HepG2 (cell line): ENCODE data around the gene RSBN1L. TPM values are rescaled to one million over a fixed set of nuclear protein-coding genes. Genes with fewer than 3 reads are reported as not detected.

Experiments
- ATAC-seq: fragments of 200-7000 bp; cut with Tn5 transposase; 3 replicates; pipeline ENCODE4 v1.9.1; 2020; ENCODE audit warnings: mild to moderate bottlenecking, moderate library complexity
- BruUV-seq: library from RNA; stranded (reverse); fragments of 400-500 nt; replicated peaks from 2 replicates; lab custom pipeline; 2021; lab: Mats Ljungman, UMichigan
- CTCF ChIA-PET: fragments of 300-600 bp; formaldehyde crosslinking; extraction: SDS; loops from one replicate; lab custom pipeline; 2021; ENCODE audit warnings: low total read pairs, inconsistent platforms, low intra/inter-chr PET ratio; lab: Yijun Ruan, JAX
- POLR2A ChIA-PET: fragments of 350-600 bp; sonication (Branson Sonifier 250); formaldehyde crosslinking; loops from one replicate; lab custom pipeline; 2020; ENCODE audit warnings: antibody characterized with exemption, inconsistent platforms; lab: Yijun Ruan, JAX
- DNase-seq: peaks from one replicate; pipeline ENCODE4 v3.0.0-alpha.2; 2015; ENCODE audit warnings: low spot score
- FAIRE-seq: peaks from 3 replicates; lab custom pipeline; 2011; peaks lifted over from hg19 to GRCh38; lab: Jason Lieb, UNC
- H2AFZ ChIP-seq: one replicate; pipeline ENCODE4 v1.6.1; 2011; ENCODE audit warnings: low read length, inconsistent platforms
- H3K27ac ChIP-seq: fragments of 300-600 bp; 3 replicates; pipeline ENCODE4 v1.8.0; 2011; ENCODE audit warnings: mixed run types, mild to moderate bottlenecking, mixed read lengths, low read length, inconsistent platforms; ENCODE audit not compliant: insufficient read depth; ENCODE audit errors: extremely low read length
- H3K27me3 ChIP-seq, 2 experiments: fragments of 200-600 bp in 1 of 2; 2 replicates in 1 of 2; 3 replicates in 1 of 2; pipeline versions ENCODE4 v1.6.0 to v1.8.0; 2011; ENCODE audit warnings: low read length in 2 of 2, mild to moderate bottlenecking in 2 of 2, moderate library complexity in 2 of 2, inconsistent platforms in 1 of 2; ENCODE audit not compliant: insufficient read depth in 2 of 2, control insufficient read depth in 1 of 2
- H3K36me3 ChIP-seq, 2 experiments: fragments of 200-600 bp in 1 of 2; replicated peaks in 1 of 2; 2 replicates in 1 of 2; 3 replicates in 1 of 2; pipeline versions ENCODE4 v1.5.1 to v1.8.0; 2011; ENCODE audit warnings: low read length in 2 of 2, inconsistent platforms in 1 of 2; ENCODE audit not compliant: insufficient read depth in 2 of 2, control insufficient read depth in 1 of 2
- H3K4me1 ChIP-seq: 2 replicates; pipeline ENCODE4 v1.5.1; 2012; ENCODE audit warnings: low read length, inconsistent platforms; ENCODE audit not compliant: insufficient read depth
- H3K4me2 ChIP-seq: 2 replicates; pipeline ENCODE4 v1.6.0; 2011; ENCODE audit warnings: low read depth, low read length, inconsistent platforms
- H3K4me3 ChIP-seq, 3 experiments: fragments of 200-600 bp in 1 of 3; sonication (generic), shearing (Covaris generic) in 1 of 3; replicated peaks in 1 of 3; 2 replicates each; pipeline ENCODE4 v1.5.1; 2011 to 2016; ENCODE audit warnings: low read length in 3 of 3, inconsistent platforms in 2 of 3, low read depth in 2 of 3, mild to moderate bottlenecking in 2 of 3, control low read depth in 1 of 3, mixed read lengths in 1 of 3; ENCODE audit not compliant: insufficient read depth in 1 of 3
- H3K79me2 ChIP-seq: one replicate; pipeline ENCODE4 v1.6.1; 2011; ENCODE audit warnings: low read length, inconsistent platforms; ENCODE audit not compliant: insufficient read depth
- H3K9ac ChIP-seq: 2 replicates; pipeline ENCODE4 v1.6.0; 2011; ENCODE audit warnings: mild to moderate bottlenecking, low read depth, low read length, inconsistent platforms; ENCODE audit not compliant: insufficient read depth
- H3K9me3 ChIP-seq: 2 replicates; pipeline ENCODE4 v1.5.1; 2012; ENCODE audit warnings: mild to moderate bottlenecking, low read length
- H4K20me1 ChIP-seq: 2 replicates; pipeline ENCODE4 v1.6.0; 2011; ENCODE audit warnings: inconsistent platforms, mild to moderate bottlenecking, low read length, moderate library complexity; ENCODE audit not compliant: insufficient read depth
- GZF1 ChIP-seq: sonication (generic); formaldehyde crosslinking; IDR thresholded peaks from 2 replicates; pipeline ENCODE4 v1.5.1; 2020; ENCODE audit warnings: mild to moderate bottlenecking, missing genetic modification reagents
- MIXL1 ChIP-seq: IDR thresholded peaks from 2 replicates; pipeline ENCODE4 v1.6.1; 2016
- RNF219 ChIP-seq: sonication (generic); formaldehyde crosslinking; IDR thresholded peaks from 2 replicates; pipeline ENCODE4 v1.5.0; 2020; ENCODE audit warnings: mild to moderate bottlenecking, missing genetic modification reagents
- ZBTB2 ChIP-seq: sonication (generic); formaldehyde crosslinking; IDR thresholded peaks from 2 replicates; pipeline ENCODE4 v1.8.0; 2022; ENCODE audit warnings: low read depth, missing genetic modification reagents
- WGBS: methylation state at CpG from one replicate; pipeline ENCODE4 v1.1.6; 2017; ENCODE audit warnings: low lambda C conversion rate; 5-methylcytosine and 5-hydroxymethylcytosine counted together
- in situ Hi-C: cut with HindIII; loops from 2 replicates; pipeline ENCODE4 v1.10.0; 2017; ENCODE audit warnings: low pct_unique_long_range_greater_than_20kb; ENCODE audit not compliant: extremely low pct_ligation_motif_present
- intact Hi-C: fragments of 100-400 bp; cut with micrococcal nuclease; formaldehyde crosslinking; loops from one replicate; pipeline ENCODE4 v1.10.0; 2022; ENCODE audit not compliant: unreplicated experiment
- polyA plus RNA-seq, 8 experiments: library from polyadenylated mRNA; depleted of rRNA in 3 of 8; stranded (reverse) in 7 of 8; unstranded in 1 of 8; fragments of >200 nt; fragmentation: Illumina TruSeq in 4 of 8; extraction: Trizol in 4 of 8; gene quantifications; 2 replicates each; pipeline versions ENCODE4 v1.2.1 to v1.2.3, GENCODE V29; 2011 to 2016; ENCODE audit warnings: low read depth in 4 of 8, missing spikeins in 1 of 8, mixed read lengths in 1 of 8; ENCODE audit not compliant: insufficient read depth in 1 of 8
- total RNA-seq, 5 experiments: library from RNA; depleted of rRNA; stranded (reverse); fragments of >200 nt; fragmentation: Illumina TruSeq; extraction: Trizol; gene quantifications; 2 replicates each; pipeline ENCODE4 v1.2.3, GENCODE V29; 2016; ENCODE audit warnings: low read depth in 1 of 5
- TF ChIP-seq, protein P1 (sequence below): sonication (generic); formaldehyde crosslinking; IDR thresholded peaks from 2 replicates; pipeline ENCODE4 v1.4.0; 2020; ENCODE audit warnings: missing genetic modification reagents, mild to moderate bottlenecking, borderline replicate concordance
- TF ChIP-seq, protein P2 (sequence below), 2 experiments: sonication (generic) in 1 of 2; formaldehyde crosslinking in 1 of 2; IDR thresholded peaks; 2 replicates each; pipeline versions ENCODE4 v1.6.1 to v1.9.0; 2014 to 2022; ENCODE audit warnings: antibody characterized with exemption in 1 of 2, borderline replicate concordance in 1 of 2, inconsistent platforms in 1 of 2, low read depth in 1 of 2, missing genetic modification reagents in 1 of 2
- TF ChIP-seq, protein P3 (sequence below): sonication (generic); formaldehyde crosslinking; IDR thresholded peaks from 2 replicates; pipeline ENCODE4 v1.4.0; 2020; ENCODE audit warnings: mild to moderate bottlenecking, low read depth, missing genetic modification reagents

Gene RSBN1L
- total and polyA plus RNA-seq, 2 of the 13 experiments (the other 11 are each of a cell fraction or from before 2014, with no cell fraction given), result 7.7 to 21.3 TPM

DNA sequence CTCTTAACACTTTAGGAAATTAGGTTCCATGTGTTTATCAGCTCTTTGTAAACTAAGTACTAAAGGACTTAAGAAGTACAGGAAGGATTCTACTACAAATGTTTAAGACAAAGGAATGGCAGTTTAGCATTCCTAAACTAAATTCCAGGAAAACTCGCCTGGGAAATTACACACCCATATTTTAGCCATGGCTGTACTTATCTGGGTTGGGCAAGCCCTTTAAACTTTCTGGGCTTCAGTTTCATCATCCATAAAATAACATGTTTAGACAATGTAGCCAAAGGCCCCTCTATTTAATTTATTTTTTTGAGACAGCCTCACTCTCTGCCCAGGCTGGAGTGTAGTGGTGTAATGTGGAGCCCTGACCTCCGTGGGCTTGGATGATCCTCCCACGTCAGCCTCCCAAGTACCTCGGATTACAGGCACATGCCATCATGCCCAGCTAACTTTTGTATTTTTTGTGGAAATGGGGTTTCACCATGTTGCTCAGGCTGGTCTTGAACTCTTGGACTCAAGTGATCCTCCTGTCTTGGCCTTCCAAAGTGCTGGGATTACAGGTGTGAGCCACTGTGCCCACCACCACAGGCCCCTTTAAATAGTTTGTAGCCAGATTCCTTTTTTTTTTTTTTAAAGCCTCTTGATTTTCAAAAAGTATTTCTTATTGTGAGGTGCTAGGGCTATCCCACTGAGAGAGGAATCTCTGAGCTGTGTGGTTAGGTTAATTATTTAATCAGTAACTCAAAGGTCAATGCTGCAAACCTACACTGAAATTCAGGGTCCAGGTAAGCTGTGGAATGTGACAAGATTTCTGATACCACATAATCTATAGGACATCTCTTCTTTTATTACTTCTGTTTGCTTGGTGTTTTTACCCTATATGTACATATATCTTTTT lies 69.9 kb downstream of the RSBN1L start:
- H3K9ac ChIP-seq, result no peak overlapping the region
- no peak overlapping the region; a peak in 1 of 6 replicates for H3K4me3 ChIP-seq
- H4K20me1 ChIP-seq, result no peaks in the 10 kb centered on the region
- H3K4me2 ChIP-seq, result peak overlapping the region; percentile 41; the same call in 1 of the 2 replicates
- CTCF ChIA-PET, result interaction anchor here (0.6 kb wide), 1 partner anchor 118 kb away, joined by 3 read pairs; no protein-coding TSS in a partner anchor
- 64% methylated on average over 4 of the region's 4 CpGs for WGBS
- H3K27ac ChIP-seq, result peak overlapping the region; percentile 31
- H3K79me2 ChIP-seq, result peaks cover 33% of the 10 kb centered on the region
- no peaks in the 10 kb centered on the region for H3K9me3 ChIP-seq
- BruUV-seq, result no TSS peak
- peak; percentile 4 for FAIRE-seq
- peak; percentile 97 for ATAC-seq
- peak; percentile 54 for DNase-seq
- in situ Hi-C loops (no loop called here), intact Hi-C loops (no loop called here)
- H3K4me1 ChIP-seq, result peaks cover 25% of the 10 kb centered on the region
- H3K27me3 ChIP-seq, result no peaks in the 10 kb centered on the region
- H2AFZ ChIP-seq, result no peak overlapping the region
- POLR2A ChIA-PET, result no interaction called here
- peaks cover 3 to 9% of the 10 kb centered on the region in 2 experiments; a peak in 3 of 5 replicates for H3K36me3 ChIP-seq
- TF ChIP-seq, protein P1, sequence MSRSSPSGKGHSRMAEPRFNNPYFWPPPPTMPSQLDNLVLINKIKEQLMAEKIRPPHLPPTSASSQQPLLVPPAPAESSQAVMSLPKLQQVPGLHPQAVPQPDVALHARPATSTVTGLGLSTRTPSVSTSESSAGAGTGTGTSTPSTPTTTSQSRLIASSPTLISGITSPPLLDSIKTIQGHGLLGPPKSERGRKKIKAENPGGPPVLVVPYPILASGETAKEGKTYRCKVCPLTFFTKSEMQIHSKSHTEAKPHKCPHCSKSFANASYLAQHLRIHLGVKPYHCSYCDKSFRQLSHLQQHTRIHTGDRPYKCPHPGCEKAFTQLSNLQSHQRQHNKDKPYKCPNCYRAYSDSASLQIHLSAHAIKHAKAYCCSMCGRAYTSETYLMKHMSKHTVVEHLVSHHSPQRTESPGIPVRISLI (CRISPR knock-in tag), result 0 out of 2 replicates have a peak, but pooled peaks have one; percentile 15
- TF ChIP-seq MIXL1 (CRISPR knock-in tag) (0 out of 2 replicates have a peak, but pooled peaks have one; percentile 41), ZBTB2 (CRISPR knock-in tag) (no peak), RNF219 (no peak), GZF1 (CRISPR knock-in tag) (no peak)
- TF ChIP-seq, protein P2, sequence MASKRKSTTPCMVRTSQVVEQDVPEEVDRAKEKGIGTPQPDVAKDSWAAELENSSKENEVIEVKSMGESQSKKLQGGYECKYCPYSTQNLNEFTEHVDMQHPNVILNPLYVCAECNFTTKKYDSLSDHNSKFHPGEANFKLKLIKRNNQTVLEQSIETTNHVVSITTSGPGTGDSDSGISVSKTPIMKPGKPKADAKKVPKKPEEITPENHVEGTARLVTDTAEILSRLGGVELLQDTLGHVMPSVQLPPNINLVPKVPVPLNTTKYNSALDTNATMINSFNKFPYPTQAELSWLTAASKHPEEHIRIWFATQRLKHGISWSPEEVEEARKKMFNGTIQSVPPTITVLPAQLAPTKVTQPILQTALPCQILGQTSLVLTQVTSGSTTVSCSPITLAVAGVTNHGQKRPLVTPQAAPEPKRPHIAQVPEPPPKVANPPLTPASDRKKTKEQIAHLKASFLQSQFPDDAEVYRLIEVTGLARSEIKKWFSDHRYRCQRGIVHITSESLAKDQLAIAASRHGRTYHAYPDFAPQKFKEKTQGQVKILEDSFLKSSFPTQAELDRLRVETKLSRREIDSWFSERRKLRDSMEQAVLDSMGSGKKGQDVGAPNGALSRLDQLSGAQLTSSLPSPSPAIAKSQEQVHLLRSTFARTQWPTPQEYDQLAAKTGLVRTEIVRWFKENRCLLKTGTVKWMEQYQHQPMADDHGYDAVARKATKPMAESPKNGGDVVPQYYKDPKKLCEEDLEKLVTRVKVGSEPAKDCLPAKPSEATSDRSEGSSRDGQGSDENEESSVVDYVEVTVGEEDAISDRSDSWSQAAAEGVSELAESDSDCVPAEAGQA (IDR thresholded peaks at IDR 0.05; ENCODE audit: low read depth), result no peak
- TF ChIP-seq, protein P2 (CRISPR knock-in tag; IDR thresholded peaks at IDR 0.05; ENCODE audit: borderline replicate concordance), result no peak
- TF ChIP-seq, protein P3, sequence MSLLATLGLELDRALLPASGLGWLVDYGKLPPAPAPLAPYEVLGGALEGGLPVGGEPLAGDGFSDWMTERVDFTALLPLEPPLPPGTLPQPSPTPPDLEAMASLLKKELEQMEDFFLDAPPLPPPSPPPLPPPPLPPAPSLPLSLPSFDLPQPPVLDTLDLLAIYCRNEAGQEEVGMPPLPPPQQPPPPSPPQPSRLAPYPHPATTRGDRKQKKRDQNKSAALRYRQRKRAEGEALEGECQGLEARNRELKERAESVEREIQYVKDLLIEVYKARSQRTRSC (CRISPR knock-in tag), result no peak
